ENCODE results near the gene FAM20B. TPM values are rescaled to one million over a fixed set of nuclear protein-coding genes. Genes with fewer than 3 reads are reported as not detected.

Gene FAM20B
- total and polyA plus RNA-seq, 7 donors, result 7.4 to 51.0 (median 36.3) TPM

Other genes starting within 250 kb of the FAM20B start
- gene ANGPTL1, start 154.8 kb upstream of the FAM20B start, total RNA-seq, result 100 to 1,000 TPM; 117 to 173 (median 140) TPM
- 10 to 100 TPM in 1 of 3 donors, 1 to 10 TPM in 2; 1.4 to 20.7 (median 5.4) TPM for gene ANGPTL1, start 154.8 kb upstream of the FAM20B start, polyA plus RNA-seq
- 10 to 100 TPM; 38.8 to 53.5 (median 39.9) TPM for gene TOR3A, start 56.2 kb downstream of the FAM20B start, total RNA-seq
- 10 to 100 TPM in 2 of 3 donors, 1 to 10 TPM in 1; 8.3 to 37.1 (median 12.0) TPM for gene TOR3A, start 56.2 kb downstream of the FAM20B start, polyA plus RNA-seq
- 10 to 100 TPM; 10.3 to 32.6 (median 15.0) TPM for gene ABL2, start 203.8 kb downstream of the FAM20B start, total RNA-seq
- 1 to 10 TPM; 1.2 to 4.4 (median 1.6) TPM for gene ABL2, start 203.8 kb downstream of the FAM20B start, polyA plus RNA-seq

Measured in sigmoid colon (tissue), 7 donors.